OCI-LY1 (cell line): ENCODE results near the gene CCDC7.

Experiments used
- H2AFZ ChIP-seq: fragments of 200-600 bp; sonication (generic), shearing (Covaris generic); 2 replicates; pipeline ENCODE4 v1.6.0; 2014; ENCODE audit warnings: antibody characterized with exemption, mild to moderate bottlenecking, low read length
- H3F3A ChIP-seq: fragments of 200-600 bp; sonication (generic), shearing (Covaris generic); 2 replicates; pipeline ENCODE4 v1.6.0; 2014; ENCODE audit warnings: mild to moderate bottlenecking, antibody characterized with exemption, low read length, moderate library complexity; ENCODE audit not compliant: insufficient read depth
- H3K27ac ChIP-seq: fragments of 200-600 bp; sonication (generic); 2 replicates; pipeline ENCODE4 v1.5.1; 2014; ENCODE audit warnings: low read length, mixed run types, mild to moderate bottlenecking, low read depth; ENCODE audit not compliant: poor library complexity, severe bottlenecking
- H3K27me3 ChIP-seq: fragments of 200-600 bp; sonication (generic); 2 replicates; pipeline ENCODE4 v1.6.0; 2014; ENCODE audit warnings: antibody characterized with exemption, mild to moderate bottlenecking, low read length, moderate library complexity; ENCODE audit not compliant: insufficient read depth
- H3K36me3 ChIP-seq: fragments of 200-600 bp; sonication (generic); 2 replicates; pipeline ENCODE4 v1.6.1; 2014; ENCODE audit warnings: mild to moderate bottlenecking, antibody characterized with exemption, low read length, moderate library complexity, mixed read lengths; ENCODE audit not compliant: insufficient read depth
- H3K4me1 ChIP-seq: fragments of 200-600 bp; sonication (generic); 2 replicates; pipeline ENCODE4 v1.5.1; 2014; ENCODE audit warnings: mild to moderate bottlenecking, low read length, moderate library complexity; ENCODE audit not compliant: insufficient read depth, severe bottlenecking
- H3K4me2 ChIP-seq: fragments of 200-600 bp; sonication (generic), shearing (Covaris generic); 2 replicates; pipeline ENCODE4 v1.6.1; 2014; ENCODE audit warnings: low read length
- H3K4me3 ChIP-seq: fragments of 200-600 bp; sonication (generic); 2 replicates; pipeline ENCODE4 v1.5.1; 2014; ENCODE audit warnings: low read length, low read depth, mild to moderate bottlenecking, mixed read lengths; ENCODE audit not compliant: poor library complexity, severe bottlenecking
- H3K79me2 ChIP-seq: fragments of 200-600 bp; shearing (Covaris generic); 2 replicates; pipeline ENCODE4 v1.6.1; 2016; ENCODE audit warnings: mixed run types, low read length, mixed read lengths; ENCODE audit not compliant: insufficient read depth
- H3K9ac ChIP-seq: fragments of 200-600 bp; sonication (generic), shearing (Covaris generic); 2 replicates; pipeline ENCODE4 v1.6.1; 2014; ENCODE audit warnings: mild to moderate bottlenecking, low read length, mixed read lengths
- H3K9me2 ChIP-seq: fragments of 200-600 bp; sonication (generic), shearing (Covaris generic); 2 replicates; pipeline ENCODE4 v1.6.1; 2014; ENCODE audit warnings: low read depth, mild to moderate bottlenecking, low read length, mixed read lengths
- H3K9me3 ChIP-seq: fragments of 200-600 bp; shearing (Covaris generic); 2 replicates; pipeline ENCODE4 v1.6.1; 2014; ENCODE audit warnings: low read length, mixed read lengths
- H4K20me1 ChIP-seq: fragments of 200-600 bp; sonication (generic), shearing (Covaris generic); 2 replicates; pipeline ENCODE4 v1.6.0; 2016; ENCODE audit warnings: mild to moderate bottlenecking, low read length; ENCODE audit not compliant: insufficient read depth
- CTCF ChIP-seq: fragments of 200-600 bp; sonication (generic), shearing (Covaris generic); IDR thresholded peaks from 2 replicates; pipeline ENCODE4 v1.5.1; 2017; ENCODE audit warnings: mild to moderate bottlenecking, antibody characterized with exemption, low read length, moderate library complexity, mixed read lengths
- EZH2 ChIP-seq: fragments of 200-600 bp; sonication (generic), shearing (Covaris generic); IDR thresholded peaks from 2 replicates; pipeline ENCODE4 v1.8.0; 2017; ENCODE audit warnings: borderline replicate concordance, mixed run types, mild to moderate bottlenecking, antibody characterized with exemption, low read length, moderate library complexity, mixed read lengths

CCDC7 gene

GRCh38 chr10:32402499-32402898 is 43.4 kb upstream of the CCDC7 start:
- Histone ChIP-seq H3K27me3 (no peaks in the 10 kb centered on the region), H3K9ac (no peak overlapping the region), H3K27ac (no peak overlapping the region), H3K4me2 (no peak overlapping the region), H4K20me1 (no peaks in the 10 kb centered on the region), H3F3A (no peaks in the 10 kb centered on the region), H3K79me2 (no peaks in the 10 kb centered on the region), H3K4me1 (no peaks in the 10 kb centered on the region), H2AFZ (no peak overlapping the region), H3K9me3 (no peaks in the 10 kb centered on the region), H3K36me3 (no peaks in the 10 kb centered on the region), H3K9me2 (no peaks in the 10 kb centered on the region), H3K4me3 (no peak overlapping the region)
- TF ChIP-seq EZH2 (no peak), CTCF (no peak)

- TF ChIP-seq CTCF: no peak
- TF ChIP-seq EZH2: no peak
Measured at GRCh38 chr10:32403091-32403490, 42.8 kb upstream of the CCDC7 start.

GRCh38 chr10:32408690-32409089 is 37.2 kb upstream of the CCDC7 start:
- no peak for TF ChIP-seq CTCF
- TF ChIP-seq EZH2: no peak
- H2AFZ ChIP-seq: no peak overlapping the region
- H3K27me3 ChIP-seq: no peaks in the 10 kb centered on the region
- no peak overlapping the region for H3K4me2 ChIP-seq
- H3K79me2 ChIP-seq: no peaks in the 10 kb centered on the region
- H3K9me3 ChIP-seq: no peaks in the 10 kb centered on the region
- no peaks in the 10 kb centered on the region for H4K20me1 ChIP-seq
- no peaks in the 10 kb centered on the region for H3K4me1 ChIP-seq
- no peaks in the 10 kb centered on the region for H3K36me3 ChIP-seq
- H3K4me3 ChIP-seq: no peak overlapping the region
- no peak overlapping the region for H3K9ac ChIP-seq
- no peaks in the 10 kb centered on the region for H3F3A ChIP-seq
- H3K9me2 ChIP-seq: no peaks in the 10 kb centered on the region
- no peak overlapping the region for H3K27ac ChIP-seq

More at GRCh38 chr10:32403091-32403490, 42.8 kb upstream of the CCDC7 start:
- H3K27ac ChIP-seq: no peak overlapping the region
- no peaks in the 10 kb centered on the region for H3F3A ChIP-seq
- H3K27me3 ChIP-seq: no peaks in the 10 kb centered on the region
- no peaks in the 10 kb centered on the region for H3K36me3 ChIP-seq
- no peak overlapping the region for H3K4me3 ChIP-seq
- H3K4me2 ChIP-seq: no peak overlapping the region
- no peak overlapping the region for H3K9ac ChIP-seq
- H3K79me2 ChIP-seq: no peaks in the 10 kb centered on the region
- no peaks in the 10 kb centered on the region for H3K9me2 ChIP-seq
- no peak overlapping the region for H2AFZ ChIP-seq
- no peaks in the 10 kb centered on the region for H3K9me3 ChIP-seq
- H4K20me1 ChIP-seq: no peaks in the 10 kb centered on the region
- no peaks in the 10 kb centered on the region for H3K4me1 ChIP-seq
